ENCODE results near the gene ROR1. TPM values are rescaled to one million over a fixed set of nuclear protein-coding genes. Genes with fewer than 3 reads are reported as not detected.
A peak's percentile ranks its signal among the peaks of the same experiment; 100 is the strongest.

ROR1 gene
- polyA plus RNA-seq, 1 donor from 2014 or later = 0.09 TPM

DNA sequence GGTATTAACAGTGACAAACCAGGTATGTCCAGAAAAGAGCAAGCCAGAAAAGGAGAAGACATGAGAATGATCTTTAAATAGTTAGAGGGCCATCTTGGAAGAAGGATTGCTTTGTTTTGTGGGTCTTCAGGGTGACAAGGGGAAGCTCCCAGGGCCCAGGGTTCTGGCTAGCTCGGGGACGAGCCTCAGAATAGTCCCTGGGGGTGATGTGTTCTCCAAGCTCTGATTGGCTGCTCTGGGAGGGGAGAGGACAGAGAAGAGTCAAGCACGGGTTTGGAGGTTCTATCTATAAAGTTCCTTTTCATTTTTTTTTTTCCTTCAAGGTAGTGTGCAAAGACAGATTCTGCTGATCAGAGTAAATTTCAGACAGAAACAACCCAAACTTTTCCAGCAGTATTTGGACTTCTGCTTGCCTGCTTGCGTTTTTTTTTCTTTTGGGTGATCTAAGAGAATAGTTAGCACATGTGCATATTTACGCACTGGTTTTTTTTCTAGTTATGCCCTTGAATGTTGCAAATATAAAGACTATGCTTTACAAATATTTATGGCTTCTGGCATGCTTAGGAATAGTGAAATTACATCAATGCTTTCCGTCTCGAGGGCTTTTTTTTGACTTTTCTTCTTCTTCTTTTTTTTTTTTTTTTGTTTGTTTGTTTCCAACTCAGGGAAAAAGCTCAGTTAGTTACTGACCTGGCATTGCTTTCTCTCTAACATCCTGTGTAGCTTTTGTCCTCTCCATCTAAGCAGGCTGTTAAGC, 59.7 kb downstream of the ROR1 start:
- H3K4me3 Mint-ChIP-seq = no peak overlapping the region
- no peaks in the 10 kb centered on the region for H3K9me3 Mint-ChIP-seq
- H3K27ac Mint-ChIP-seq = peak overlapping the region in 1 of 3 donors; percentile 1
- peaks cover 0 to 17% (median 14%) of the 10 kb centered on the region in 3 donors for H3K4me1 Mint-ChIP-seq
- peaks cover 7% of the 10 kb centered on the region for H3K36me3 Mint-ChIP-seq
- peaks cover 2% of the 10 kb centered on the region for H3K27me3 Mint-ChIP-seq

DNA sequence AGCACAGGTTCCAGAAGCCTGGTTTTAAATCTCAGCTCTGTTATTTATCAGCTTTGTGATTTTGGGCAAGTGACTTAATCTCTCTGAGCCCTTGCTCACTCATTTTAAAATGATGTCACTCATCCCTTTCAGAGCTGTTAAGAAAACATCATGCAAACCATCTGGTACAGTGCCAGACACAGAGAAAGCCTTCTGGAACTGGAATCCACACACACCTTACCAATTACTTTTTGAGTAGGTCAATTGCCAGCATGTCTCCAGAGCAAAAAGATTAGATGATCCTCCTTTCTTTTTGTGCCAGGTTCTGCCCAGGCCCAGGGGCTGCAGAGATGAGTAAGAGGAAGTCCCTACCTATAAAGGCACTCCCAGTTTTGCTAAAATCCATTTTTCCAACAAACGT, 61.3 kb downstream of the ROR1 start:
- H3K9me3 Mint-ChIP-seq = no peaks in the 10 kb centered on the region
- H3K4me1 Mint-ChIP-seq = peaks cover 0 to 7% (median 5%) of the 10 kb centered on the region in 3 donors
- no peak overlapping the region for H3K27ac Mint-ChIP-seq
- H3K36me3 Mint-ChIP-seq = peaks cover 3% of the 10 kb centered on the region
- H3K4me3 Mint-ChIP-seq = no peak overlapping the region
- H3K27me3 Mint-ChIP-seq = peaks cover 2% of the 10 kb centered on the region

- Mint-ChIP-seq H3K27ac (no peak overlapping the region), H3K36me3 (peaks cover 3% of the 10 kb centered on the region), H3K4me3 (no peak overlapping the region), H3K27me3 (peaks cover 2% of the 10 kb centered on the region), H3K9me3 (no peaks in the 10 kb centered on the region), H3K4me1 (peaks cover 0 to 7% (median 5%) of the 10 kb centered on the region in 3 donors)
Observed at GRCh38 chr1:63836374-63836773, 62.6 kb downstream of the ROR1 start.

- Mint-ChIP-seq H3K4me1 (peaks cover 0 to 4% (median 3%) of the 10 kb centered on the region in 3 donors), H3K27ac (no peak overlapping the region), H3K4me3 (no peak overlapping the region), H3K27me3 (peaks cover 2% of the 10 kb centered on the region), H3K36me3 (peaks cover 3% of the 10 kb centered on the region), H3K9me3 (no peaks in the 10 kb centered on the region)
Observed at GRCh38 chr1:63836830-63837229, 63.0 kb downstream of the ROR1 start.

DNA sequence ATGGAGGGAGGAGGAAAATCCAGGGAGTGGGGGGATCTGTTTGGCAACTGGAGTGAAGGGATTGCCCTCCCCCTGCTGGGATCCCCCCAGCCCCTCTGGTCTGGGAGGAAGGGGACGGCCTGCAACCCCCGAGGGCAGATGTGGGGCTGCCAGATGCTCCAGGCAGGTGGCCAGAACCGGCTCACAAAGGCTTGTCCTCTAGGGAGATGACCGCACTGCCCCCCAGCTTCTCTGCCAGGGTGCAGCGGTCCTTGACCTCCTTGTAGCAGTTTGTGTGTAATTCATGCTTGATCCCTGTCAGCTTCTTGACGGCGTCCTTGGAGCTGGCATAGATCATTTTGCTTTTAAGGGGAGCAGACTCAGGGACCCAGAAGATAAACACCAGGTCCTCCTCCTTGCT, 69.2 kb downstream of the ROR1 start:
- Mint-ChIP-seq H3K36me3 (no peaks in the 10 kb centered on the region), H3K4me1 (no peaks in the 10 kb centered on the region), H3K27ac (no peak overlapping the region), H3K4me3 (no peak overlapping the region), H3K27me3 (peaks cover 9% of the 10 kb centered on the region), H3K9me3 (no peaks in the 10 kb centered on the region)

GRCh38 chr1:63843884-63844283, 70.1 kb downstream of the ROR1 start:
- Mint-ChIP-seq H3K4me1 (no peaks in the 10 kb centered on the region), H3K36me3 (no peaks in the 10 kb centered on the region), H3K4me3 (no peak overlapping the region), H3K9me3 (no peaks in the 10 kb centered on the region), H3K27me3 (peaks cover 9% of the 10 kb centered on the region), H3K27ac (peak overlapping the region in 1 of 3 donors; percentile 48)

- Mint-ChIP-seq H3K27me3 (peaks cover 9% of the 10 kb centered on the region), H3K4me1 (peaks cover 0 to 1% (median 0%) of the 10 kb centered on the region in 3 donors)
Observed at GRCh38 chr1:63845346-63845745, 71.5 kb downstream of the ROR1 start.

GRCh38 chr1:63847308-63847910, 73.6 kb downstream of the ROR1 start:
- H3K36me3 Mint-ChIP-seq = no peaks in the 10 kb centered on the region
- peaks cover 8% of the 10 kb centered on the region for H3K27me3 Mint-ChIP-seq
- no peak overlapping the region for H3K27ac Mint-ChIP-seq
- H3K4me3 Mint-ChIP-seq = no peak overlapping the region
- no peaks in the 10 kb centered on the region for H3K9me3 Mint-ChIP-seq
- H3K4me1 Mint-ChIP-seq = peaks cover 0 to 1% (median 0%) of the 10 kb centered on the region in 3 donors

More at GRCh38 chr1:63845346-63845745, 71.5 kb downstream of the ROR1 start:
- H3K27ac Mint-ChIP-seq = no peak overlapping the region
- H3K4me3 Mint-ChIP-seq = no peak overlapping the region
- H3K36me3 Mint-ChIP-seq = no peaks in the 10 kb centered on the region
- H3K9me3 Mint-ChIP-seq = no peaks in the 10 kb centered on the region

- no peak overlapping the region for H3K27ac Mint-ChIP-seq
- no peaks in the 10 kb centered on the region for H3K9me3 Mint-ChIP-seq
- H3K4me3 Mint-ChIP-seq = no peak overlapping the region
- no peaks in the 10 kb centered on the region for H3K36me3 Mint-ChIP-seq
- peaks cover 0 to 1% (median 0%) of the 10 kb centered on the region in 3 donors for H3K4me1 Mint-ChIP-seq
- H3K27me3 Mint-ChIP-seq = peaks cover 6% of the 10 kb centered on the region
Observed at GRCh38 chr1:63848733-63849132, 74.9 kb downstream of the ROR1 start.

DNA sequence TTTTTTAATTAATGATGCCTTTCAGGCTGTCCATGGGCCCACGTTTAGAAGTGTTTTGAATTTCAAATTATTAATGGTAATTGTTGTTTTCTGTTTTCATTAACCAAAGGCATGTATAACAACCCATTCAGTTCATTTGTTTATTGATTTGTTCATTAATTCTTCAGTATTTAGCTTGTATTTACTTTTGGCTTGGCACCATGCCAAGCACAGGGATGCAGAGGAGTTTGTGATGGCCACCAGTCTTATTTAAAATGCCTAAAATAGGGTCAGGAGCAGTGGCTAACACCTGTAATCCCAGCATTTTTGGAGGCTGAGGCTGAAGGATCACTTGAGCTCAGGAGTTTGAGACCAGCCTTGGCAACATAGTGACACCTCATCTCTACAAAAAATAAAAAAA, 75.3 kb downstream of the ROR1 start:
- no peak overlapping the region for H3K27ac Mint-ChIP-seq
- no peaks in the 10 kb centered on the region for H3K36me3 Mint-ChIP-seq
- no peaks in the 10 kb centered on the region for H3K9me3 Mint-ChIP-seq
- peaks cover 5% of the 10 kb centered on the region for H3K27me3 Mint-ChIP-seq
- peaks cover 0 to 1% (median 0%) of the 10 kb centered on the region in 3 donors for H3K4me1 Mint-ChIP-seq
- no peak overlapping the region for H3K4me3 Mint-ChIP-seq

DNA sequence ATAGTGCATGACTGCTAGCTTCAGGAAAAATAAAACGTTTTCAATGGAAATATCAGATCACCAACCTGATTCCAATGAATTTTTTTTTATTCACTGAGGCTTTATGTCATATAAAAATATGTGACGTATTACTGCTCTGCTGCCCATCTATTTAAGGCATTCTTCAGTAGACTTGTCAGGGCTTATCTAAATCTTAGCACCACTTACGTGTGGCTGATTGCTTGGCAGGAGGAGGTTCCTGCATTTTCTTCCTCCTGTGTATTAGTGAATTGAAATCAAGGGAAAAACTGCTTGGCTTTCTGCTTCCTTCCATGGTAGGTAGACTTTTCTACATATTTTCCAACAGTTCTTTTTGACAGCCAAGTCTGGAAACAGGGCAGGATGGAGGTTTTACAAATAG, 80.3 kb downstream of the ROR1 start:
- Mint-ChIP-seq H3K36me3 (peaks cover 5% of the 10 kb centered on the region), H3K27me3 (peaks cover 6% of the 10 kb centered on the region)

GRCh38 chr1:63855942-63856341, 82.1 kb downstream of the ROR1 start:
- Mint-ChIP-seq H3K9me3 (peaks cover 0 to 18% (median 14%) of the 10 kb centered on the region in 3 donors), H3K36me3 (peaks cover 5% of the 10 kb centered on the region), H3K4me1 (no peaks in the 10 kb centered on the region), H3K27me3 (peaks cover 6% of the 10 kb centered on the region), H3K27ac (no peak overlapping the region), H3K4me3 (no peak overlapping the region)

More for the DNA sequence above, 80.3 kb downstream of the ROR1 start:
- peaks cover 0 to 1% (median 0%) of the 10 kb centered on the region in 3 donors for H3K4me1 Mint-ChIP-seq
- no peak overlapping the region for H3K27ac Mint-ChIP-seq
- no peak overlapping the region for H3K4me3 Mint-ChIP-seq
- peaks cover 0 to 18% (median 11%) of the 10 kb centered on the region in 3 donors for H3K9me3 Mint-ChIP-seq

DNA sequence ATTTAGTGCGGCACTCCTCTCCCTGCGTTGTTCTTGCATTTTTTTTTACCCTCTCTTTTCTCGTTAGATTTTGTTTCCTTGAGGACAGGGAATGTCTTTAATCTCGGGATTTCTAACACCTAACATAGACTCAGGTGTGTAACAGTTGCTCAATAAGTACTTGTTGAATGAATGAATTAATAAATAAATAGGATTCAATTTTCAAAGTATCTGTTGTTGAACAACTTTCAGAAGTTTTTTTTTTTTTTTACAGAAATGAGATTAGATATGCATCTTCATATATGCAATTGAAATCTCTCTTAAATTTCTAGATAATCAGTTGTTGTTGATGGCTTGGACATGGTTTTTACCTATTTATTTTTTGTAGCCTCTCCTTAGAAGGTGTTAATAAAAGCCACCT, 83.1 kb downstream of the ROR1 start:
- no peak overlapping the region for H3K4me3 Mint-ChIP-seq
- peak overlapping the region in 1 of 3 donors; percentile 80 for H3K27ac Mint-ChIP-seq

DNA sequence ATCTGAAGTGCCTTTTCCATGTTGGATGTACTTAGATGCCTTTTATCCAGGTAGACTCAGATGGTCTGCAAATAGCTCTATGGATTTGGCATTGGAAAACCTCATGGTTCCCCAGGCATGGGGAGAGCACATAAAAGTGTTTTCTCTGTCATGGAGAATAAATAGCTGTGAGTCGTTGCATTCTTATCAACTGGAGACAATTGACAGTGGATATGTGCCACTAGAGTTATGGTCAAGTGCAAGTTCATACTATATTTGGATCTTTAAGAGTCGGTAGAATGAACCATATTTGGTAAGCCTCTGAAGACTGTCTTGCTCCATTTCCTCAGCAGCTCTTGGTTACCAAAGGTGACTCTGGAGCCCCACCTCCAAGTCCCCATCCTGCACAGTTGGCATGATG, 83.7 kb downstream of the ROR1 start:
- no peak overlapping the region for H3K27ac Mint-ChIP-seq
- peaks cover 0 to 18% (median 14%) of the 10 kb centered on the region in 3 donors for H3K9me3 Mint-ChIP-seq
- no peaks in the 10 kb centered on the region for H3K4me1 Mint-ChIP-seq
- peaks cover 6% of the 10 kb centered on the region for H3K27me3 Mint-ChIP-seq
- H3K4me3 Mint-ChIP-seq = no peak overlapping the region
- peaks cover 5% of the 10 kb centered on the region for H3K36me3 Mint-ChIP-seq

More for the DNA sequence above, 83.1 kb downstream of the ROR1 start:
- H3K9me3 Mint-ChIP-seq = peaks cover 0 to 18% (median 14%) of the 10 kb centered on the region in 3 donors
- H3K36me3 Mint-ChIP-seq = peaks cover 5% of the 10 kb centered on the region
- H3K4me1 Mint-ChIP-seq = no peaks in the 10 kb centered on the region
- peaks cover 6% of the 10 kb centered on the region for H3K27me3 Mint-ChIP-seq

GRCh38 chr1:63858153-63858552, 84.3 kb downstream of the ROR1 start:
- Mint-ChIP-seq H3K9me3 (peaks cover 0 to 18% (median 14%) of the 10 kb centered on the region in 3 donors), H3K27me3 (peaks cover 6% of the 10 kb centered on the region), H3K4me3 (no peak overlapping the region), H3K4me1 (no peaks in the 10 kb centered on the region), H3K36me3 (peaks cover 7% of the 10 kb centered on the region), H3K27ac (no peak overlapping the region)
